NCI-H2171 treated with DMSO at 0.1 percent for 48 hours (cell line): ENCODE measurements around the gene KIF27.
"Not testable (repeated sequence)": the region's sequence is repeated elsewhere in the genome, so short reads cannot be mapped to it uniquely, and the experiment has no call there.

Experiments used
- DNase-seq: peaks from one replicate; lab custom pipeline; 2025; lab: John Stamatoyannopoulos, UW

KIF27 gene

GRCh38 chr9:83920927-83921707, at the start of gene KIF27:
TSS of gene KIF27 (minus strand) at chr9:83921432. CDS start at chr9:83915591, 5,841 bp downstream.
- DNase-seq: peak; percentile 90

- DNase-seq: no peak
Measured at GRCh38 chr9:83969602-83970001, 48.4 kb upstream of the KIF27 start.

DNA sequence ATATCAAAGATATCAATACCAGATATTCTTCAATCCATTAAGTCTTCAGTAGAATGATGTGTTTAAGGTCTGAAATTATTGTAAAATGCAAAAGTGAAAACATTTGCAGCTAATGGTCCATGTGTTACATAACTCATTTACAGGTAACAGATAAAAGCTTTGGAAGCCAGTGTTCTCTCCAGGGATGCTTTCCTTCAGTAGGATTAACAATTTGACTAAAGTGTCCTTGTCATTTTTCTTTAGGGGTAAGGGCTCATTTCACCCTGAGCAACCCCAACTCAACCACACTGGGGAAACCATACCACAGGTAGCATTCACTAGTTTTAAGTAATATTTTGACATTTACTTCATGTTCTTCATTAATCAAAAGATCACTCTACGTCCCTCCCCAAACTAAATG, 45.8 kb upstream of the KIF27 start:
- no peak for DNase-seq

GRCh38 chr9:83966209-83966582, 45.0 kb upstream of the KIF27 start:
- no peak for DNase-seq

DNA sequence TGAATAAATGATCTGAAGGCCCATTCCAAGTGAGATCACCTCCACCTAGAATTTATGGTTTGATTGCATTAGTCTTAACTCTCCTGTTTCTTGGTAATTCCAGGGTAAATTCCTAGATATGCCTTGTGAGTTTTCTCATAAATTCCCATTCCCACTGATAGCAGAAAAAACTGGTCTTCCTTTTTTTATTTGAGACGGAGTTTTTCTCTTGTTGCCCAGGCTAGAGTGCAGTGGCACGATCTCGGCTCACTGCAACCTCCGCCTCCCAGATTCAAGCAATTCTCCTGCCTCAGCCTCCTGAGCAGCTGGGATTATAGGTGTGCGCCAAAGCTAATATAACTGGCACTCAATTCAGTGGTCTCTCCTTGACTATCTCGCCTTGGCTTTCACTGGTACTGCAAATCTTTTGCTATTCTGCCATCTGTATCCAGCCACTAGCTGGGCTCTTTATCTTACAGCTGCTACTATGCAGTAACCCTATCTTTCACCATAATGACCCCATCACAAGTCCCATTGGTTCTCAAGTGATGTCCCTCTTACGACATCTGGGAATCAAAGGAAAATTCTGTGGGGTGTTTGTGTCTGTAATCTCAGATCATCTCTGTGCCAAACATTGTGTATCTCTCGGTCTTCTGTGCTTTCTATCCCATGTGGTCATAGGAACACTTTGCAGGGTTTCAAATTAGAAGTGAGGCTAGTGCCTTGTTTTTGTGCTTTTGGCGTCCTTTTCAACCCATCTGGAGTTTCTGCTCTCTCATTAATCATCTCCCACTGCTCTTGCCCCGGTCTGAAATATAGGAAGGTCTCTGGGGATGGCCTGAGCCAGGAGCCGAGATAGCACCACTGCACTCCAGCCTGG, 44.3 kb upstream of the KIF27 start:
- peak; percentile 65 for DNase-seq

DNA sequence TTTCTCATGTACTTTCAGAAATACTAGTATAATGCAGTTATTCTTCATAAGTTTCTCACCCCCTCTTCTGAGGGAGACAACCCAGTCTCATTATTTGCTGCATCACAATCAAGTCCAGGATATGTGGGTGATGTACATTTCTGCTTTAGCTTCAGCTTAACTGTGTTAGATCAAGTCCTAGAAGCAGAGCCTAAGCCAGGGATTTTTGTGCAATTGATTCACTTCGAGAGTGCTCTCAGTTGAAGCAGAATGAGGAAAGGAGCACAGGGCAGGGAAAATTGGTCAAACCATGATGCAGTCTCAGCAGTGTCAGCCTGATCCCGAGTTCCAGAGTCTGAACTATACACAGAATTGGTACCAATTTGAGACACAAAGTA, 43.7 kb upstream of the KIF27 start:
- peak; percentile 38 for DNase-seq

DNA sequence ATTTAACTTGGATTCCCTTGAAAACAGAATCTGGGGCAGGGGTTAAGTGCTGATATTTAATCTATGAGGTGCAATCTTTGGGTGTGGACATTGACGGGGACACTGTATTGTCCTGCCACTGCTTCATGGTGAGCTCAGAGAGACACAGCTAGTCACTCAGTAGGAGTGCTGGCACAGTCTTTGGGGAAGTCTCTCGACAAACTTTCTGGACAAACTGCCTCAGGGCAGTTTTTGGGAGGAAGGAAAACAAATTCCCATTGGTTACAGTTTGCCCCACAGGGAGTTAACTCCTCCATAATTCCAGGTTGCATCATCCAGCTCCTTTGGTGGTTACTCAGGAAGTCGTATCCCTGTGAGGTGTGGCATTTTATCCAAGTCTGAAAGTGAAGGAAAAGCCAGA, 40.9 kb upstream of the KIF27 start:
- DNase-seq: no peak

DNA sequence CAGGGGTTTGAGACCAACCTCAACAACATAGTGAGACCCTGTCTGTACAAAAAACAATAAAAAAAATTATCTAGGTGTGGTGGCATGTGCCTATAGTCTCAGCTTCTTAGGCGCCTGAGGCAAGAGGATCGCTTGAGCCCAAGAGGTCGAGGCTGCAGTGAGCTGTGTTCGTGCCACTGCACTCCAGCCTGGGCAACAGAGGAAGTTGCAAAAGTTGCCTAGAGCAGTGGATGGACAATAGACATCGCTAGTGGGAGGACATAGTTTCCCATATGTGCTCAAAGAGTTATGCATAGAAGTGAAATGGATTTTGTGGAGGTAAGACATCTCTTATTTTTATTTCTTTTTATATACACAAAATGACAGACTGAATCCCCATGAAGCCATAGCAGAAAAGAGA, 39.8 kb upstream of the KIF27 start:
- no peak for DNase-seq

GRCh38 chr9:83959061-83959460, 37.8 kb upstream of the KIF27 start:
- peak; percentile 56 for DNase-seq

GRCh38 chr9:83957248-83957513, 35.9 kb upstream of the KIF27 start:
- no peak for DNase-seq

DNA sequence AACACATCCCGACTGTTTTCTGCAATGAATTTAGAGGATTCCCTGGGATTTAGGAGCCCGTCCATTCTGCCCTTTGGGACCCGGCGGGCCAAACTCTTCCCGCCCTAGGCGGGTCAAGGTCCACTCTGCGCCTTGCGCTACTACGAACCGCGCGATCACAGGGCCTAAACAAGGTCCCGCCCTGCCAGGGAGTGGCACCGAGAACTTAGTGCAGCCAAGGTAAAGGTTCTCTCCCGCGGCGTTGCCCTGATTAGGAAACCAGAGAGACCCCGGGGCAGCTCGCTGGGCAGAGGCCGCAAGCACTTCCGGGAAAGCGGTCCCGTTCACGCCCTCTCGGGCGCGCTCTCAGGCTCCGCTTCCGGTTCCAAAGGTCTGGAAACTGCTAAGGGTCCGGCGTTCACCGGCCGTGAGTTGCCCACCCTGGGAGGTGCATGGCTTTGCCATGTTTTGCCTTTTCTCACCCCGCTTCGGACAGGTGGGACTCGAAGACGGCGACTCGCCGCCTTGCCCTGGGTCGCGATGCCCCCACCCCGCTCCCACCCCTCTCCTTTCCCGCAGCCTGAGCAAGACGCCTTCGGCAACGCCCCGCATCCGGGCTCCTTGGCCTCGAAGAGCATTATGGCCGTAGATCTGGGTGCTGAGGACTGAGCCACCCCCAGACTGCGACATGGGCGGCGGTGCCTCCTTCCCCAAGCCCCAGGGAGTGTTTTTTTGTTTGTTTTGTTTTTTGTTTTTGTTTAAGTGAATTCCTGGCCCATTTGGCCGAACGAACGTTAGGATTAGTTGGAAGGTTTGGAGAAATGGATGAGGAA, 35.4 kb upstream of the KIF27 start:
- peak; percentile 72 for DNase-seq

DNA sequence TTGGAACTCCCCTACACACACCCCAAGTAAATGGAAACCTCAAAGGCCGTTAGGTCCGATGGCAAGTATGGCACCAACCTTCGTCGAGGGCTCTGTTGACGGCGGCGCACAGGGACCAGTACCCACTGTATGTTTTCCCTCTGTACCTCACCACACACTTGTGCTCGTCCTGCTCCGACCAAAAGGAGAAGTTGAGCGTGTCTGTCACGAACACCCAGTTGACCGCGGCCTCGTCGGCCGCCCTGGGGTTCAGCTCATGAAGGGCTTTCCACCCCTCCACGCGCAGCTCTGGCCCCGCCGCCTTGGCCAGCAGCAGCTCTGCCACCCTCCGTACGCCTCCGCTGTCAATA, 34.8 kb upstream of the KIF27 start:
- peak; percentile 23 for DNase-seq

GRCh38 chr9:83948096-83948495, 26.9 kb upstream of the KIF27 start:
- DNase-seq: not testable (repeated sequence)

DNA sequence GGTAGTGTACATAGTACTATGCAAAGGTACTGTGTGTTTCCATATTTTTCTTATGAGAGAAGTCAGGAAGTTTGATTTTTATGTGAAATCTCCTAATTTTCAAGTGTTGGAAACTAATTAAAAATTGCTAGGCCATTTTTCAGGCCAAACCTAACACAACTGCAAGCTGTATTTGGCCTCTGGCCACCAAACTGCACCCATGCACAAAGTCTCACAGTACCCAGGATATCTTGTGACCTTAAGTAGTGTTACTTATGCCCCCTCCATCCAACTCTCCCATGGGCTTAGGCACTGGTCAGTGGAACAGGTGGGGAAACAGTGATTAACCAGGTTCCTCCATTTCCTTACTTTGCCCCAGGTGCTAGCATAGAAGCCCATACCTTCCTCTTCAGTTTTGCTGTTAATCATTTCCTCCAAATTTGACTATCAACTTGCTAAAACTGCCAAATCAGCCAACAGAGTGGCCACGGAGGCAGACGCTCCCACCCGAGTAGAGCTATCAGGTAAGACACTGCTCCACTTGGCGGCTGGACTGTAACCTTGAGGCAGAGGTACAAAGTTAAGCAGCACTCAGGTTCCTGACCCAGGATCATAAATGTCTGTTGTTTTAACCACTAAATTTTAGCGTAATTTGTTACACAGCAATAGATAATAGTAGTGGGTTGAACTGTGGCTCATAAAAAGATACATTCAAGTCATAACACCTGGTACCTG, 19.5 kb upstream of the KIF27 start:
- no peak for DNase-seq

DNA sequence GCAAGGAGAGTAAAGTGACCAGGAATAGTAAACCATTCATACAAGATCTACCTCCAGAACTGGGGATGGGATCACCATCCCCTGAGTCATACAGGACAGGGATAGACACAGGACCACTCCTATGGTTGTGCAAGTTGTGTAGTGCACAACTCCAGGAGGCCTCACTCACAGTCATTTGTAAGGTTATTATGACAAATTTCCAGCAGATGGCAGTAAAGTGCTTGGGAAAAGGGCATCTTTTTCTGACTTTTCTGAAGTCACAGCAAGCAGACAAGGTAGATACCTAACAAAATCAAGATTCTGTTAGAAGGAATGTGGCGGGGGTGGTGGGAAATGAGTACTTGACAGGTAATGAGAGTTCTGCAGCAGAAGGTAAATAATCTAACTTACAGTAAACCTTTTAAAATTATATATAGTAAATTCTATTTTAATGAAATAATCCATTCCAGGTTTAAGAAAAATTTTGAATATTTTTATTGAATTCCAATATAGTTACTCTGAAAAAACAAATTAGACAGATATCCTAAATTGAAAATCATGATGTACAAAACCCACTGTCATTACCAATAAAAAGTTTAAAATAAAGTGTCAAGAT, 16.7 kb upstream of the KIF27 start:
- DNase-seq: peak; percentile 60

GRCh38 chr9:83936523-83936922, 15.3 kb upstream of the KIF27 start:
- DNase-seq: no peak

GRCh38 chr9:83935276-83935935, 14.2 kb upstream of the KIF27 start:
- no peak for DNase-seq

DNA sequence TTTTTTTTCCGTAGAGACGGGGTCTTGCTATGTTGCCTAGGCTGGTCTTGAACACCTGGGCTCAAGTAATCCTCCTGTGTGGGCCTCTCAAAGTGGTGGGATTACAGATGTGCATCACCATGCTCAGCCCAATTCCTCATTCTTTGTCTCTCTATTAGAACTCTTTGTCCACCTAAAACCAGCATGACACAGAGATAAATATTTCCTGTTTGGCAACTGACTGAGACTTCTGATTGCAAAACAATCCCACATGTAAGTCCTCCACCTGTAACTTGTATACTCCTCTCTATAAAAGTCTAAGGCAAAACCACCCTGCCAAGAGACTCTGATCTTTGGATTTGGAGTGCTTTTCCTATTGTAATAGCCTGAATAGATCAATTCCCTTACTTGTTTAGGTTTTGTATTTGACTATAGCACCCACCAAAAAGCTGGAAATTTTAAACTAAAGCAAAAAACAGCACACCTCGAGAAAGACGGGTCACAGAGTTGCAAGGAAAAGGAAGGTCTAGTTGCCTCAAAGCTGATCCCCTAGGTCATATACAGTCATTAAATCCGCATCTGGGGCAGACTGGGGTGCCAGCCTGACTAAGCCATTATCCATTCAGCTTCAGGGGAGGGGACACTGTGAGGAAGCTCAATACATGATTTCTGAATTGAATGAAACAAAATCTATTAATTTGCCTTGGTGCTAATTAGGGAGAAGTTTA, 13.5 kb upstream of the KIF27 start:
- DNase-seq: no peak

- no peak for DNase-seq
Measured at GRCh38 chr9:83933790-83934189, 12.6 kb upstream of the KIF27 start.

DNA sequence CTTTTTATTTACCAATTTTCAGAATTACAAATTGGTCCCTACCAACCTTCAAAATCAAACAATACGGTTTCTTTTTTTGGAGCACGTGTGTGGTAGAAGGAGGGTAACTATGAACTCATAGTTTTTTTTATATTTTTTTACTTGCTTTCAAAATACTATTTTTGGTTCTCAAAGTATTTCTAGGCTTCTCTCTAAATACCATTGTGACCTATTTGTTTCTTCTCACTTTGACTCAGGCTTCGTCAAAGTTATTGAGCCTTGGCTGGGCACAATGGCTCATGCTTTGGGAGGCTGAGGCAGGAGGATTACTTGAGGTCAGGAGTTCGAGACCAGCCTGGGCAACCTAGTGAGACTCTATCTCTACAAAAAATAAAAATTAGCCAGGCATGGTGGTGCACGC, 11.6 kb upstream of the KIF27 start:
- no peak for DNase-seq

- no peak for DNase-seq
Measured at GRCh38 chr9:83932011-83932410, 10.8 kb upstream of the KIF27 start.
